A549 (cell line): ENCODE measurements around the gene NME5.

ENCODE experiments used
- BHLHE40 ChIP-seq: IDR thresholded peaks from 2 replicates; pipeline ENCODE4 v1.6.1; 2012; ENCODE audit warnings: low read depth, low read length, inconsistent platforms
- CHD4 ChIP-seq: fragments of 200-600 bp; sonication (generic); IDR thresholded peaks from 2 replicates; pipeline ENCODE4 v1.6.1; 2016; ENCODE audit warnings: antibody characterized with exemption, mild to moderate bottlenecking, borderline replicate concordance
- EP300 ChIP-seq, 2 experiments: fragments of >200 bp; sonication (Bioruptor Twin); formaldehyde crosslinking; IDR thresholded peaks; 2 replicates in 1 of 2; 3 replicates in 1 of 2; pipeline ENCODE4 v1.6.1; 2016 to 2017
- JUNB ChIP-seq: fragments of >200 bp; sonication (Bioruptor Twin); formaldehyde crosslinking; IDR thresholded peaks from 2 replicates; pipeline ENCODE4 v1.6.1; 2016
- MYC ChIP-seq: IDR thresholded peaks from 2 replicates; pipeline ENCODE4 v1.6.1; 2012; ENCODE audit warnings: mild to moderate bottlenecking, inconsistent platforms, low read length, improper control_type of control experiment, borderline replicate concordance
- POLR2A ChIP-seq: IDR thresholded peaks from 2 replicates; pipeline ENCODE4 v1.6.1; 2012; ENCODE audit warnings: mild to moderate bottlenecking, low read length
- RAD21 ChIP-seq, 2 experiments: fragments of >200 bp in 1 of 2; sonication (Bioruptor Twin) in 1 of 2; formaldehyde crosslinking in 1 of 2; IDR thresholded peaks in 1 of 2; conservative IDR thresholded peaks in 1 of 2; 2 replicates in 1 of 2; 3 replicates in 1 of 2; pipeline ENCODE4 v1.6.1; 2012 to 2018; ENCODE audit warnings: inconsistent platforms in 1 of 2
- SMC3 ChIP-seq: fragments of >200 bp; sonication (Bioruptor Twin); formaldehyde crosslinking; IDR thresholded peaks from 3 replicates; pipeline ENCODE4 v1.6.1; 2018; ENCODE audit warnings: inconsistent platforms
- TF ChIP-seq, protein P1 (sequence below): fragments of >200 bp; sonication (Bioruptor Twin); formaldehyde crosslinking; IDR thresholded peaks from 3 replicates; pipeline ENCODE4 v1.5.1; 2016

DNA sequence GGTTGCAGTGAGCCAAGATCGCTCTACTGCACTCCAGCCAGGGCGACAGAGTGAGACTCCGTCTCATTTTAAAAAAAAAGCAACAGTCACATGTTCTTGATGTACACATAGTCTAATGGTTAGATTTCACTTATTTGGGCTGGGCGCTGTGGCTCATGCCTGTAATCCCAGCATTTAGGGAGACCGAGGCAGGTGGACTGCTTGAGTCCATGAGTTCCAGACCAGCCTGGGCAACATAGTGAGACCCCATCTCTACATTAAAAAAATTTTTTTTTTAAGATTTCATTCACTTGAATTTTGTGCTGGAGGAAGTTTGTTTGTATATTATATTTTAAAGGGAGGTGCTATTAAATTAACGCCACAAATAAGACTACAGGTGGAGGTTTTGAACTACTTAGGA lies 33.5 kb downstream of the NME5 start:
- TF ChIP-seq CHD4, result no peak
- TF ChIP-seq SMC3, result no peak
- TF ChIP-seq BHLHE40, result no peak
- TF ChIP-seq RAD21 (conservative IDR thresholded peaks at IDR 0.05 in 1 of 2, IDR thresholded peaks at IDR 0.05 in 1 of 2), result no peak
- TF ChIP-seq, protein P1, sequence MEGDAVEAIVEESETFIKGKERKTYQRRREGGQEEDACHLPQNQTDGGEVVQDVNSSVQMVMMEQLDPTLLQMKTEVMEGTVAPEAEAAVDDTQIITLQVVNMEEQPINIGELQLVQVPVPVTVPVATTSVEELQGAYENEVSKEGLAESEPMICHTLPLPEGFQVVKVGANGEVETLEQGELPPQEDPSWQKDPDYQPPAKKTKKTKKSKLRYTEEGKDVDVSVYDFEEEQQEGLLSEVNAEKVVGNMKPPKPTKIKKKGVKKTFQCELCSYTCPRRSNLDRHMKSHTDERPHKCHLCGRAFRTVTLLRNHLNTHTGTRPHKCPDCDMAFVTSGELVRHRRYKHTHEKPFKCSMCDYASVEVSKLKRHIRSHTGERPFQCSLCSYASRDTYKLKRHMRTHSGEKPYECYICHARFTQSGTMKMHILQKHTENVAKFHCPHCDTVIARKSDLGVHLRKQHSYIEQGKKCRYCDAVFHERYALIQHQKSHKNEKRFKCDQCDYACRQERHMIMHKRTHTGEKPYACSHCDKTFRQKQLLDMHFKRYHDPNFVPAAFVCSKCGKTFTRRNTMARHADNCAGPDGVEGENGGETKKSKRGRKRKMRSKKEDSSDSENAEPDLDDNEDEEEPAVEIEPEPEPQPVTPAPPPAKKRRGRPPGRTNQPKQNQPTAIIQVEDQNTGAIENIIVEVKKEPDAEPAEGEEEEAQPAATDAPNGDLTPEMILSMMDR, result no peak
- TF ChIP-seq JUNB, result no peak
- TF ChIP-seq EP300 (IDR thresholded peaks at IDR 0.05), result no peak
- no peak for TF ChIP-seq POLR2A
- TF ChIP-seq MYC, result no peak
